K562 treated with DMSO at 1 percent for 48 hours (cell line): ENCODE measurements around the gene TRIM64C. TPM values are rescaled to one million over a fixed set of nuclear protein-coding genes. Genes with fewer than 3 reads are reported as not detected.

Experiments used
- total RNA-seq: library from RNA; unstranded; fragments of 300-600 nt; gene quantifications from 2 replicates; pipeline ENCODE4 v1.2.3, GENCODE V29; 2022; ENCODE audit warnings: low replicate concordance; ENCODE audit errors: extremely low read depth

The TRIM64C gene, protein sequence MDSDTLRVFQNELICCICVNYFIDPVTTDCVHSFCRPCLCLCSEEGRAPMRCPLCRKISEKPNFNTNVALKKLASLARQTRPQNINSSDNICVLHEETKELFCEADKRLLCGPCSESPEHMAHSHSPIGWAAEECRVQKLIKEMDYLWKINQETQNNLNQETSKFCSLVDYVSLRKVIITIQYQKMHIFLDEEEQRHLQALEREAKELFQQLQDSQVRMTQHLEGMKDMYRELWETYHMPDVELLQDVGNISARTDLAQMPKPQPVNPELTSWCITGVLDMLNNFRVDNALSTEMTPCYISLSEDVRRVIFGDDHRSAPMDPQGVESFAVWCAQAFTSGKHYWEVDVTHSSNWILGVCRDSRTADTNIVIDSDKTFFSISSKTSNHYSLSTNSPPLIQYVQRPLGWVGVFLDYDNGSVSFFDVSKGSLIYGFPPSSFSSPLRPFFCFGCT
- not detected in 2 replicates for total RNA-seq

DNA sequence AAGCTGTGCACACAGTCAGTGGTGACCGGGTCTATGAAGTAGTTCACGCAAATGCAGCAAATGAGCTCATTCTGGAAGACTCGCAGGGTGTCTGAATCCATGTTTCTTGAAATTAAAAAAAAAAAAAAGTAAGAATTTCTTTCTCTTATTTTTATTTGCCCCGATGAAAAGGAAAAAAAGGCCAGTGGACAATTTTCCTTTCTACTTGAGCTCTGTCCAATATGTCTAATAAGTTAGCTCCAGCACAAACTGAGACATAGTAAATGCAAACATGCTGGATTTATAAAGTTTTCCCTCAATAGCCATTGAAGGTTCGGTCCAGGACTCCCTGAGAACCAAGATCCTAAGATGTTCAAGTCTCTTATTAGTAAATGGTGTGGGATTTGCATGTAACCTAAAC lies at the start of gene TRIM64C:
TSS of gene TRIM64C (minus strand) at position 101 of the 400 bp plus-strand sequence. CDS start at position 101, 0 bp downstream.

DNA sequence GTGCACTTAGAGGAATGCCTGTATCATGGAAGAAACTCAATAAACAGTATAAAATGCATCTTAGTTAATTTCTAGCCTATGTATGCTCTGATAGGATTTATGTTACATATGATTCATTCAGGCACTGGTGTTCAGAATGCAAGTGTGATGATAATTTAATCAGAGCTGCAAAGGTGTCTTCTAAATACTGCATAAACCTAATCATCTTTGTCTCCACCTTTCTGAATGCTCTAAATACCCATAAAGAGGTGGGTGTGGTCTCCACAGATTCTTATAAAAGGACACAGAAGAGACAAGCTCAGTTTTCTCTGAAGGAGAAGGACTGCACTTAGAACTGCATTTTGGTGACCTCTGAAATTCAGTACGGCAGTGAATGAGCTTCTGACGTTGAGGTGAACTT lies 30.4 kb downstream of the TRIM64C start, which contains the start of gene TRIM49B:
TSS of gene TRIM49B (plus strand) at position 301 of the 400 bp plus-strand sequence. CDS start 2,777 bp downstream, outside the sequence.

Other genes with a start within 250 kb of the TRIM64C start
- gene TRIM51G, start 75.2 kb downstream of the TRIM64C start, total RNA-seq = not detected in 2 replicates
- gene TRIM49B, start 30.3 kb downstream of the TRIM64C start, total RNA-seq = not detected in 2 replicates
- gene FOLH1, start 149.5 kb upstream of the TRIM64C start, total RNA-seq = not detected in 2 replicates